GM21737 (cell line): Measurements from ENCODE around the gene MKS1.

Experiments
- ATAC-seq: cut with Tn5 transposase; IDR thresholded peaks from one replicate; pipeline ENCODE4 v1.9.1; 2021; ENCODE audit warnings: mild to moderate bottlenecking, moderate library complexity; ENCODE audit not compliant: unreplicated experiment

The MKS1 gene

GRCh38 chr17:58204796-58205195, 14.3 kb downstream of the MKS1 start:
- ATAC-seq = no peak

- ATAC-seq = no peak
Measured at GRCh38 chr17:58202859-58203258, 16.2 kb downstream of the MKS1 start.

GRCh38 chr17:58200024-58200633, 18.9 kb downstream of the MKS1 start:
- ATAC-seq = no peak

DNA sequence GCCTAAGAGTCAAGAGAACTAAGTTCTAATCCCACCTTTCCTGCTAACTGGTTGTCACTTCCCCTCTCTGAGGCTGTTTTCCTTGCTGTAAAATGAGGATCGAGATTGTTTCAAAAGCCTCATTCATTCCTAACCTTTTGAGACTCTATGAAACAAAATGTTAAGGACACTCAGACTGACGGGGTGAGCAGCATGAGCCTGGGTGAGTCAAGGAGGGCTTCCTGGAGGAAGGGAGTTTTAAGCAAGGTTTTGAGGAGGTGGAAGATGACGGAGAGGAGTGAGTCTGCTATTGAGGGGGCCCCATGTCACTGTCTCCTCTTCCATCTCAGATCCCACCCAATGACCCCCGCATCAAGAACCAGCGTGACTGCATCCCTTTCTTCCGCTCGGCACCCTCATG, 22.4 kb downstream of the MKS1 start:
- no peak for ATAC-seq

GRCh38 chr17:58195518-58196123, 23.4 kb downstream of the MKS1 start:
- no peak for ATAC-seq

DNA sequence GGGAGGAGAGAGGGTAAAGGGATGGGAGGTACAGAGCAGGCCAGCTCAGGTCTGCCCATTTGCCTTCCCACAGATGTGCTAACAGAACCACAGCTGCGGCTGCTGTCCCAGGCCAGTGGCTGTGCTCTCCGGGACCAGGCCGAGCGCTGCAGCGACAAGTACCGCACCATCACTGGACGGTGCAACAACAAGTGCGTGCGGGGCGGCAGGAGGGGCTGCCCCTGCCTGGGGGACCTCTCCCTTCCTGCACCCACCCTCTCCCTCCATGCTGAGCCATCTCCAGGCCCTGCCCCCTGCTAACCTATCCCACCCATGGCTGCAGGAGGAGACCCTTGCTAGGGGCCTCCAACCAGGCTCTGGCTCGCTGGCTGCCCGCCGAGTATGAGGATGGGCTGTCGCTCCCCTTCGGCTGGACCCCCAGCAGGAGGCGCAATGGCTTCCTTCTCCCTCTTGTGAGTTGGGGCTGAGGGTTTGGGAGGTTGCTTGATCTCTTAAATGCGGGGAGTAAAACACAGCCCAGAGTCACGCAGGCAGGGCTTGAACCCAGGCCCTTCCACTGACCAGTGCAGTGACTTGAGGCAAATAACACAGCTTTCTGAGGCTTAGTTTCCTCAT, 25.3 kb downstream of the MKS1 start:
- no peak for ATAC-seq

DNA sequence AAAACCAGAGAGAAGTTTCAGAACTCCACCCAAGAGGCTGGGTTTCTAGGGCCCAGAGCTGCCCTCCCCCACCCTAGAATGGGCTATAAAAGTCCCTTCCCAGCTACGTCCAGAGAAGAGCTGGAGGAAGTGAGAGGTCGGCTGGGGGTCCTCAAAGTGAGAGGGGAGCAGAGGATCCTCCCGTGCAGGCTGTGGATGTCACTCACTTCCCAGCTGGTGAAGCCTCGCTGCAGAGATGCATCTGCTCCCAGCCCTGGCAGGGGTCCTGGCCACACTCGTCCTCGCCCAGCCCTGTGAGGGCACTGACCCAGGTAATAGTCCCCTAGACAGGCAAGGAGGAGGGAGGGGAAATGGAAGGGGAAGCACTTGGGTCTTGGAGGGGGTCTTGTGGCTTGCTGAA, 26.4 kb downstream of the MKS1 start, which contains the start of gene EPX:
TSS of gene EPX (plus strand) at position 115 of the 400 bp plus-strand sequence. CDS start at position 236, 121 bp downstream.
- ATAC-seq = no peak

DNA sequence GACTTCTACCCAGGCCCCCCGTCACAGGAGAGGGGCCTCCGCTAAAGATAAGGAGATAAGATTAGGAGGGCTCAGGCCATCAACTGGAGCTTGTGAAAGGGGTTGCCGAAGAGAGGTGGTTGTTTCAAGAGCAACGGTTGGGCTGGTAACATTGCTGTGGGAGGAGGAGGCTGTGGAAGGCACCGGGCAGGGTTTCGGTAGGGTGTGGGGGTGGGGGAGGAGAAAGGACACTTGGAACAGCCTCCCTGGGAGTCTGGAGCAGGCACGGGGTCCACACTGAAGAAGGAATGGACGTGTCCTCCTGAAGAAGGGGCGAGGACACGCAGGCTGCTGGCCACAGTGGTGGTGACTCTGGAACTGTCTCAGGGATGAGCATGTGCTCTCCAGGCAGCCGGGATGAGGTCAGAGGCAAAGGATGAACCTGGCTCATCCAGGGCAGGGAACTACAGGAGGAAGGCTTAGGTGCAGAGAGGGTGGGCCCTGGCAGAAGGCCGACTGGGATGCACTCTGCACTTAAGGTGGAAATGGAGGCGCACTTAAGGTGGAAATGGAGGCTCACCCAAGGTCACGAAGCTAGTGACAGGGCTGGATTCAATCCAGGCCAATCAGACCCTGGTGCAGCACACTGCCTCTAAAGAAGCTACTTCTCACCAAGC, 27.7 kb downstream of the MKS1 start:
- no peak for ATAC-seq

DNA sequence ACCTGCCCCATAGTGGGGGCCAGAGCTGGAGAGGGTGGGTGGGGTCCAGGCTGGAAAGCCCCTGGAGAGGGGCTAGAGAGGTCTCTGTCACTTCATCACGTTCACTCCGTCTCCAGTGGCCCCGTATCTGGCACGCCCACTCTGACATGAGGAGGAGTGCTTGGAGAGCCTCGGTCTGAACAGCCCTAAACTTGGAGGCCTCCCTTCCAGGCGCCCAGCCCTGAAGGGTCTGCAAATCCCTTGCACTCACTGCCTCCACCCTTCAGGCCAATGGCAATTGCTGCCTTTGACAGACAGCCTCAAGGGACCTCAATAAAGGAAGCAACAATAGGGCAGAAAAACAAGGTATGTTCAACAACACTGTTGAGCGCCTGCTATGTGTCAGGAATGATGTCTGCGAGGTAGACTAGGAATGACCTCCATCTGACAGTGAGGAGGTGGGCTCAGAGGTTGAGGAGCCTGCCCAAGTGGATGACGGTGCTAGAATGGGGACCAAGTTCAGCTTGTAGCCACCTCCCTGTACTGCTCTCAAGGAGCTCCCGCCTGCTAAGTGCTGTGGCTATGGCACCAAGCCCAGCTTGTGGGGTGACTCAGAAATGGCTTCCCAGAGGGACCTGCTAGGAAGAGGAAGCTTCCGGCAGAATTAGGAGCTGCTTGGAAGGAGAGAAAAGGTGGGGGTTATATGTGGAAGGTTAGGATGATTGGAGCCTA, 29.5 kb downstream of the MKS1 start:
- no peak for ATAC-seq

DNA sequence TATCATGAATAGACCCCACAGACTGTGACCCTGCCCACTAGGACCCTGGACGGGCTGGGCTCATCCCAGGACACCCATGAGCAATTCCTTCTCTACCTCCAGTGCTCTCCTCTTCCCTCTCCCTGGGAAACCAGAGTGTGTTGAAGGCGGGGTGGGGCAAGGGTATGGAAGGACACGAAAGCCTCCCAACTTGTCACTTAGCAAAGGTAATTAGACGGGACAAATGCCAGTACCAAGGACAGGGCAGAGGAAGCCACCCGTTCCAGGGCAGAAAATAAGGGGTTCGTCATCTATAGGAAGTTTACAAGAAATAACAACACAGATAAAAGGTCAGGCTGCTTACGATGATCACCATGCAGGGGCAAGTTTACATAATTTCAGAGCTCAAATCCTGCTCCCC, 31.4 kb downstream of the MKS1 start:
- ATAC-seq = no peak

DNA sequence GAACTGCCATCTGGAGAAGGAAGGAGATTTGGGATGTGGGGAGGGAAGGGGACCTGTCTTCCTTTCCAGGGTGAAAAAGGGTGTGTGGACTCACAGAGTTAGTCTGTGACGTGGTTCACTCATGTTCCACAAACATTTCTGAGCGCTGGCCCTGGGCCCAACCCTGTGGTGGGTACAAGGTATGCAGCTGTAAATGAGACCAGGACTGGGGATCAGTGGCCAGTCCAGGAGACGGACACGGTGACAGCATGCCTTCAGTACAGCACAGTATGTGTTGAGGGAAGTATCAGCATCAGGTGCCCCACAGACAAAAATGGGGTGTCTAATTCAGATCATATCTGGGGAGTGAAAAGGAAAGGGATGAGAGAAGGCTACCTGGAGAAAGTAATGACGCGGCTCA, 32.0 kb downstream of the MKS1 start:
- no peak for ATAC-seq

DNA sequence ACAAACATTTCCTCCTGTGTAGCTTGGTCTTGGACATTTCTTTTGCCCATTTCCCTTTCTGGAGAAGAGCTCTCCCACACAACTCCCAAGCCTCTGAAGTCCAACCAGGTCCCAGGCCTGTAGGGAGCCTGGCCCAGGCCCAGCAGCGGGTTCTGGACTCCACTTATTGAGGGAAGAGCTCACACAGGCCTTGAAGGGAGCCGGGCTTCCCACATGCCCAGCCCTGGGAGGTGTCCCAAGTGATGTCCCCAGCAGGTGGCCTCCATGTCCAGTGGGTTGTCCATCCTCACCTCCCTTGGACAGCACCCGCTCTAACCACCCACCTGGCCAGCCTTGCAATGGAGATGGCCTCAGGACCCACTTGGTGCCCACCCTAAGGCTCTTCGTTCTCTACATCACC, 32.5 kb downstream of the MKS1 start:
- ATAC-seq = no peak

GRCh38 chr17:58184986-58185761, 33.9 kb downstream of the MKS1 start:
- no peak for ATAC-seq

GRCh38 chr17:58184308-58184985, 34.6 kb downstream of the MKS1 start:
- no peak for ATAC-seq

DNA sequence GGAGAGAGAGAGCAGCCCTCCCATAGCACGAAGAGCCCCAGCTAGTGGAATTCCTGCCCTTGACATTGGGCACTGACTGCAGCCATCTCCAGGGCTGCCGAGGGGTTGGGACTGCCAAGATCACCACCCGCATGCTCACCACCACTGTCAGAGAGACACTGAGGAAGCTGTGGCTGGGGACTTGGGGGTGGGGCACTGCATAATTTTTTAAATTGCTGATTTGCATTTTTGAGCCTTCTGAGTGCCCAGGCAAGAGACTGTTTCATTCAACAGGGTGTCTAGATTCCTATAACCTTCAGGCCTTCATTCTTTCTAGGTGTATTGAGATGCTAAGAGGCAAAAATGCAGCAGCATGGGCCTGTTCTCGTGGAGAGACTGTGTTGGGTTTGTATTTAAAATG, 35.5 kb downstream of the MKS1 start:
- ATAC-seq = no peak

- ATAC-seq = no peak
Measured at GRCh38 chr17:58181796-58182195, 37.3 kb downstream of the MKS1 start.

DNA sequence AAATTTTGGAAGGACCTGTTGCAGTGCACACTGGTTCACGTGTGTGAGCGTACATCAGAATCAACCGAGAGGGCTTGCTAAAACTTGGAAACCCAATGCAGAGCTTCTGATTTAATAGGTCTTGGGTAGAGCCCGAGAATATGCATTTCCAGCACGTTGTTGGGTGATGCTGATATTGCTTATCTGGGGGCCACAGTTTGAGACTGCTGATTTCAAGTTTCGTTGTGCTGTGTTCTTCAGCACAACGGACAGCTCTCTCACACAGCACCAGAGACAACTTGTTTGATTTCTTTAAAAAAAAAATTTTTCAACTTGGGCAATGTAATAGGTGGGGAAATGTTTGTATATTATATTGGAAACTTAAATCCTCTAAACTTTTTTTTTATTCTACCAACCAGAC, 42.9 kb downstream of the MKS1 start:
- ATAC-seq = no peak

GRCh38 chr17:58174871-58175270, 44.2 kb downstream of the MKS1 start:
- no peak for ATAC-seq

DNA sequence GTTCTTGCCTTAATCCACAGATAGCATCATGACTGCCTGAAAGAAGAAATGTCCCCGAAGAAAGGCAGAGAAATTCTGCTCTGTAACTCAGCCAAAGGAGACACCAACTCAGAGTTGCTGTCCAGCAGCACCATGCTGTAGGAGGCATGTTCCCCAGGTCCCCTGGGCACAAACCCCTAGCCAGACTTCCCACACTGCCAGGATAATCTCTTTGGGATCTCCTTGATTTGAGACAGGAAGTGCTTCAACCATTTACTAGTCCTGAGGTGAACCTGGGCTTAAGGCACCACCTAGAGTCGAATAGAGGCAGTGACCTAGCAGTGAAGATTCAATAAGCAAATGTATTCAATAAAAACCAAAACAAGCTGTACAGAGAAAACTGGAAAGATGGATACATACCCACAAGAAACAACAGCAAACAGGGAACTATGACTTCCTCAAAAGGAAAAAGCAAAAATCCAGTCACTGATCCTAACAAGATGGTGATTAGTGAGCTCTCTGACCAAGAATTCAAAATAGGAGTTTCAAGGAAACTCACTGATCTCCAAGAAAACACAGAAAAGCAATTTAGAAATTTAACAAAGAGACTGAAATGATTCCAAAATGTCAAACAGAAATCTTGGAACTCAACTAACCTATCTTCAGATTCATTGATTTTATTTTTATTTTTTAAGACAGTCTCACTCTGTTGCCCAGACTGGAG, 46.5 kb downstream of the MKS1 start:
- no peak for ATAC-seq
